H9 (cell line): ENCODE data around the gene TOP1. TPM values are rescaled to one million over a fixed set of nuclear protein-coding genes. Genes with fewer than 3 reads are reported as not detected.

Experiments
- DNase-seq: peaks from one replicate; pipeline ENCODE4 v3.0.0-alpha.2; 2017
- H2AFZ ChIP-seq: one replicate; pipeline ENCODE4 v1.6.1; 2013; ENCODE audit warnings: mild to moderate bottlenecking, low read length, control low read depth, moderate library complexity
- H2AK5ac ChIP-seq: 2 replicates; pipeline ENCODE4 v1.6.1; 2013; ENCODE audit warnings: low read length, control low read depth, mixed read lengths; ENCODE audit not compliant: insufficient read length
- H2BK120ac ChIP-seq: one replicate; pipeline ENCODE4 v1.6.1; 2013; ENCODE audit warnings: low read depth, mild to moderate bottlenecking, low read length, control low read depth, inconsistent platforms; ENCODE audit not compliant: poor library complexity, severe bottlenecking
- H2BK12ac ChIP-seq: 2 replicates; pipeline ENCODE4 v1.6.1; 2013; ENCODE audit warnings: low read length, control low read depth, mixed read lengths, low read depth; ENCODE audit not compliant: insufficient read length
- H2BK15ac ChIP-seq: 2 replicates; pipeline ENCODE4 v1.6.1; 2013; ENCODE audit warnings: low read depth, low read length, control low read depth
- H2BK20ac ChIP-seq: one replicate; pipeline ENCODE4 v1.6.1; 2013; ENCODE audit warnings: low read depth, mild to moderate bottlenecking, low read length, control low read depth, inconsistent platforms; ENCODE audit not compliant: poor library complexity, severe bottlenecking
- H2BK5ac ChIP-seq: 2 replicates; pipeline ENCODE4 v1.6.1; 2013; ENCODE audit warnings: low read length, control low read depth, mixed read lengths; ENCODE audit not compliant: insufficient read length
- H3K14ac ChIP-seq: 2 replicates; pipeline ENCODE4 v1.6.1; 2013; ENCODE audit warnings: low read length, control low read depth; ENCODE audit not compliant: insufficient read depth
- H3K18ac ChIP-seq: 2 replicates; pipeline ENCODE4 v1.6.1; 2013; ENCODE audit warnings: low read depth, mild to moderate bottlenecking, mixed read lengths, low read length, control low read depth; ENCODE audit not compliant: insufficient read length
- H3K23ac ChIP-seq: 2 replicates; pipeline ENCODE4 v1.6.1; 2013; ENCODE audit warnings: low read length, control low read depth, mixed read lengths, low read depth; ENCODE audit not compliant: insufficient read length
- H3K23me2 ChIP-seq: 2 replicates; pipeline ENCODE4 v1.6.1; 2013; ENCODE audit warnings: low read depth, mild to moderate bottlenecking, mixed read lengths, low read length, control low read depth; ENCODE audit not compliant: insufficient read length, poor library complexity, severe bottlenecking
- H3K27ac ChIP-seq: 2 replicates; pipeline ENCODE4 v1.5.1; 2013; ENCODE audit warnings: low read length, control low read depth, mixed read lengths, low read depth; ENCODE audit not compliant: insufficient read length
- H3K27me3 ChIP-seq: 2 replicates; pipeline ENCODE4 v1.6.1; 2013; ENCODE audit warnings: low read length, control low read depth, inconsistent platforms; ENCODE audit not compliant: insufficient read depth
- H3K4ac ChIP-seq: 2 replicates; pipeline ENCODE4 v1.6.1; 2013; ENCODE audit warnings: low read depth, mild to moderate bottlenecking, control low read depth, inconsistent platforms, low read length, moderate library complexity
- H3K4me1 ChIP-seq: 2 replicates; pipeline ENCODE4 v1.6.1; 2013; ENCODE audit warnings: low read length, control low read depth, inconsistent platforms; ENCODE audit not compliant: insufficient read depth
- H3K4me2 ChIP-seq: 2 replicates; pipeline ENCODE4 v1.6.1; 2013; ENCODE audit warnings: low read length, control low read depth, mixed read lengths; ENCODE audit not compliant: insufficient read length, insufficient read depth
- H3K56ac ChIP-seq: 2 replicates; pipeline ENCODE4 v1.6.1; 2013; ENCODE audit warnings: low read depth, mild to moderate bottlenecking, mixed read lengths, low read length, control low read depth; ENCODE audit not compliant: insufficient read length
- H3K79me1 ChIP-seq: 2 replicates; pipeline ENCODE4 v1.6.1; 2013; ENCODE audit warnings: low read depth, mild to moderate bottlenecking, moderate library complexity, low read length, control low read depth, inconsistent platforms; ENCODE audit not compliant: insufficient read depth, poor library complexity, severe bottlenecking
- H3K79me2 ChIP-seq: 2 replicates; pipeline ENCODE4 v1.6.1; 2013; ENCODE audit warnings: low read length, control low read depth, inconsistent platforms; ENCODE audit not compliant: insufficient read depth
- H3K9ac ChIP-seq: 2 replicates; pipeline ENCODE4 v1.6.1; 2013; ENCODE audit warnings: low read length, control low read depth, mixed read lengths; ENCODE audit not compliant: insufficient read length; ENCODE audit errors: extremely low read depth
- H3K9me3 ChIP-seq: one replicate; pipeline ENCODE4 v1.6.1; 2013; ENCODE audit warnings: low read depth, low read length, inconsistent platforms; ENCODE audit not compliant: control insufficient read depth
- H3T11ph ChIP-seq: one replicate; pipeline ENCODE4 v1.6.1; 2013; ENCODE audit warnings: mild to moderate bottlenecking, low read length, control low read depth, inconsistent platforms
- H4K20me1 ChIP-seq: one replicate; pipeline ENCODE4 v1.6.1; 2013; ENCODE audit not compliant: control insufficient read depth, insufficient read length, insufficient read depth
- H4K5ac ChIP-seq: 2 replicates; pipeline ENCODE4 v1.6.1; 2013; ENCODE audit warnings: low read depth, mild to moderate bottlenecking, mixed read lengths, low read length, control low read depth; ENCODE audit not compliant: insufficient read length
- H4K8ac ChIP-seq: replicated peaks from 2 replicates; pipeline ENCODE4 v1.6.1; 2013; ENCODE audit warnings: low read length, control low read depth, mixed read lengths, low read depth; ENCODE audit not compliant: insufficient read length
- H4K91ac ChIP-seq: 2 replicates; pipeline ENCODE4 v1.6.1; 2013; ENCODE audit warnings: low read depth, mild to moderate bottlenecking, moderate library complexity, mixed read lengths, low read length, control low read depth; ENCODE audit not compliant: insufficient read length
- H3K27ac Mint-ChIP-seq, 3 experiments: 2 replicates in 2 of 3; 3 replicates in 1 of 3; pipeline ENCODE4 v1.8.0; 2020 to 2021; ENCODE audit warnings: mixed read lengths in 3 of 3, mild to moderate bottlenecking in 1 of 3, moderate library complexity in 1 of 3
- H3K27me3 Mint-ChIP-seq: 2 replicates; pipeline ENCODE4 v1.8.0; 2021; ENCODE audit warnings: low read depth, mild to moderate bottlenecking, moderate library complexity, mixed read lengths
- H3K36me3 Mint-ChIP-seq, 3 experiments: 2 replicates in 2 of 3; 3 replicates in 1 of 3; pipeline ENCODE4 v1.8.0; 2020 to 2021; ENCODE audit warnings: low read depth in 3 of 3, mixed read lengths in 3 of 3; ENCODE audit not compliant: insufficient read depth in 1 of 3
- H3K4me1 Mint-ChIP-seq, 2 experiments: 2 replicates each; pipeline ENCODE4 v1.8.0; 2020; ENCODE audit warnings: mixed read lengths in 2 of 2
- H3K4me3 Mint-ChIP-seq, 2 experiments: 2 replicates in 1 of 2; 3 replicates in 1 of 2; pipeline ENCODE4 v1.8.0; 2020 to 2021; ENCODE audit warnings: mild to moderate bottlenecking in 2 of 2, mixed read lengths in 2 of 2, moderate library complexity in 1 of 2
- H3K9me3 Mint-ChIP-seq, 2 experiments: 2 replicates in 1 of 2; 3 replicates in 1 of 2; pipeline ENCODE4 v1.8.0; 2020; ENCODE audit warnings: mild to moderate bottlenecking in 2 of 2, mixed read lengths in 2 of 2, moderate library complexity in 1 of 2
- CTCF ChIP-seq: fragments of 200-600 bp; sonication (generic); conservative IDR thresholded peaks from 3 replicates; pipeline ENCODE4 v1.8.0; 2021; ENCODE audit warnings: antibody characterized with exemption, mild to moderate bottlenecking
- WGBS: extraction: QIAGEN DNeasy Blood & Tissue Kit; methylation state at CpG from one replicate; pipeline ENCODE4 v1.1.7; 2013; ENCODE audit warnings: missing lambda C conversion rate, low lambda C conversion rate, mixed read lengths; ENCODE audit not compliant: insufficient read length; ENCODE audit errors: extremely low coverage; 5-methylcytosine and 5-hydroxymethylcytosine counted together
- total RNA-seq: library from RNA; stranded (reverse); gene quantifications from 2 replicates; pipeline ENCODE4 v1.2.1, GENCODE V29; 2021

TOP1 gene
- total RNA-seq, 1 experiment from 2014 or later, result 96.4 TPM

GRCh38 chr20:41007481-41007880, 21.1 kb upstream of the TOP1 start:
- Histone ChIP-seq H3K79me1 (no peaks in the 10 kb centered on the region), H2BK120ac (no peak overlapping the region), H3K18ac (no peak overlapping the region), H2BK12ac (no peak overlapping the region), H2BK15ac (no peak overlapping the region), H3K9ac (no peak overlapping the region), H3K27ac (no peak overlapping the region), H2BK5ac (no peak overlapping the region), H3K9me3 (no peaks in the 10 kb centered on the region), H2BK20ac (no peak overlapping the region), H3K4me2 (no peak overlapping the region), H2AFZ (no peak overlapping the region), H3K79me2 (no peaks in the 10 kb centered on the region), H4K20me1 (no peaks in the 10 kb centered on the region), H3K23ac (no peak overlapping the region), H4K5ac (no peak overlapping the region), H3T11ph (no peak overlapping the region), H3K23me2 (no peaks in the 10 kb centered on the region), H3K56ac (no peak overlapping the region), H2AK5ac (no peak overlapping the region), H3K14ac (no peak overlapping the region), H4K8ac (no peak overlapping the region), H4K91ac (no peak overlapping the region), H3K27me3 (no peaks in the 10 kb centered on the region), H3K4me1 (peaks cover 10% of the 10 kb centered on the region; the same call in 1 of the 2 replicates), H3K4ac (no peak overlapping the region)
- Mint-ChIP-seq H3K27me3 (peaks cover 10% of the 10 kb centered on the region), H3K9me3 (peaks cover 6 to 8% of the 10 kb centered on the region in 2 experiments; a peak in 4 of 5 replicates), H3K4me1 (peaks cover 18 to 24% of the 10 kb centered on the region in 2 experiments), H3K4me3 (no peak overlapping the region), H3K36me3 (peaks cover 3 to 5% (median 3%) of the 10 kb centered on the region in 3 experiments; a peak in 5 of 7 replicates), H3K27ac (no peak overlapping the region)
- WGBS, result no CpG with 5 or more reads among the region's 3 CpGs
- no peak for DNase-seq
- no peak for TF ChIP-seq CTCF
